Loucy (cell line): ENCODE measurements around the gene GLA.

Experiments used
- H2AFZ ChIP-seq: fragments of 200-600 bp; sonication (generic); 2 replicates; pipeline ENCODE4 v1.6.0; 2016; ENCODE audit warnings: antibody characterized with exemption, mild to moderate bottlenecking, low read length, moderate library complexity
- H3F3A ChIP-seq: fragments of 200-600 bp; 2 replicates; pipeline ENCODE4 v1.6.0; 2016; ENCODE audit warnings: antibody characterized with exemption, low read depth, mild to moderate bottlenecking
- H3K27me3 ChIP-seq: fragments of 200-600 bp; sonication (generic); 2 replicates; pipeline ENCODE4 v1.6.1; 2014; ENCODE audit warnings: low read length, mild to moderate bottlenecking; ENCODE audit not compliant: insufficient read depth, poor library complexity, severe bottlenecking
- H3K36me3 ChIP-seq: fragments of 200-600 bp; sonication (generic); 2 replicates; pipeline ENCODE4 v1.6.1; 2016; ENCODE audit warnings: low read length; ENCODE audit not compliant: insufficient read depth
- H3K4me1 ChIP-seq: fragments of 200-600 bp; sonication (generic); 2 replicates; pipeline ENCODE4 v1.5.1; 2014; ENCODE audit warnings: low read length, mild to moderate bottlenecking; ENCODE audit not compliant: insufficient read depth, poor library complexity, severe bottlenecking
- H3K4me2 ChIP-seq: fragments of 200-600 bp; sonication (generic); 2 replicates; pipeline ENCODE4 v1.6.0; 2014; ENCODE audit warnings: antibody characterized with exemption, low read length, low read depth, mild to moderate bottlenecking; ENCODE audit not compliant: poor library complexity, severe bottlenecking
- H3K4me3 ChIP-seq: fragments of 200-600 bp; sonication (generic); 2 replicates; pipeline ENCODE4 v1.5.1; 2014; ENCODE audit warnings: low read length, mild to moderate bottlenecking, mixed read lengths; ENCODE audit not compliant: poor library complexity, severe bottlenecking
- H3K79me2 ChIP-seq: fragments of 200-600 bp; sonication (generic); 2 replicates; pipeline ENCODE4 v1.6.1; 2014; ENCODE audit warnings: low read length; ENCODE audit not compliant: insufficient read depth
- H3K9ac ChIP-seq: fragments of 200-600 bp; sonication (generic); 2 replicates; pipeline ENCODE4 v1.6.0; 2014; ENCODE audit warnings: mild to moderate bottlenecking, low read depth, low read length, moderate library complexity; ENCODE audit not compliant: poor library complexity, severe bottlenecking
- H3K9me2 ChIP-seq: fragments of 200-600 bp; sonication (generic); replicated peaks from 2 replicates; pipeline ENCODE4 v1.6.1; 2016; ENCODE audit warnings: low read depth, low read length, mixed read lengths
- H3K9me3 ChIP-seq: fragments of 200-600 bp; sonication (generic); 2 replicates; pipeline ENCODE4 v1.6.1; 2014; ENCODE audit warnings: mild to moderate bottlenecking, antibody characterized with exemption, low read length, low read depth; ENCODE audit not compliant: insufficient read depth
- H4K20me1 ChIP-seq: fragments of 200-600 bp; sonication (generic); 2 replicates; pipeline ENCODE4 v1.6.0; 2014; ENCODE audit warnings: antibody characterized with exemption, low read length, mild to moderate bottlenecking; ENCODE audit not compliant: insufficient read depth, poor library complexity, severe bottlenecking
- CTCF ChIP-seq: fragments of 200-600 bp; sonication (generic); conservative IDR thresholded peaks from 2 replicates; pipeline ENCODE4 v1.5.1; 2014; ENCODE audit warnings: mild to moderate bottlenecking, antibody characterized with exemption, low read length
- EZH2phosphoT487 ChIP-seq: fragments of 200-600 bp; IDR thresholded peaks from 2 replicates; pipeline ENCODE4 v1.6.1; 2018; ENCODE audit warnings: antibody characterized with exemption, mild to moderate bottlenecking, moderate library complexity, borderline replicate concordance

Gene GLA

GRCh38 chrX:101349193-101349562 is 58.5 kb downstream of the GLA start:
- peak overlapping the region; percentile 82 for H3K4me3 ChIP-seq
- no peaks in the 10 kb centered on the region for H3K36me3 ChIP-seq
- H3F3A ChIP-seq = no peaks in the 10 kb centered on the region
- TF ChIP-seq CTCF = no peak
- TF ChIP-seq EZH2phosphoT487 = no peak
- peaks cover 18% of the 10 kb centered on the region for H4K20me1 ChIP-seq
- H3K4me1 ChIP-seq = peaks cover 7% of the 10 kb centered on the region
- H3K9me2 ChIP-seq = no peaks in the 10 kb centered on the region
- H3K9me3 ChIP-seq = no peaks in the 10 kb centered on the region
- H3K4me2 ChIP-seq = peak overlapping the region; percentile 79
- H2AFZ ChIP-seq = peak overlapping the region; percentile 90
- no peaks in the 10 kb centered on the region for H3K27me3 ChIP-seq
- H3K9ac ChIP-seq = peak overlapping the region; percentile 87
- H3K79me2 ChIP-seq = peaks cover 32% of the 10 kb centered on the region

- Histone ChIP-seq H3K36me3 (no peaks in the 10 kb centered on the region), H3K4me1 (peaks cover 7% of the 10 kb centered on the region), H4K20me1 (peaks cover 18% of the 10 kb centered on the region), H3K79me2 (peaks cover 32% of the 10 kb centered on the region), H3F3A (no peaks in the 10 kb centered on the region), H3K4me3 (peak within 1 kb of the TSS; percentile 82), H3K9me3 (no peaks in the 10 kb centered on the region), H3K9me2 (no peaks in the 10 kb centered on the region), H2AFZ (peak within 1 kb of the TSS; percentile 90), H3K27me3 (no peaks in the 10 kb centered on the region), H3K9ac (peak within 1 kb of the TSS; percentile 87), H3K4me2 (peak within 1 kb of the TSS; percentile 79)
- no peak for TF ChIP-seq CTCF
- TF ChIP-seq EZH2phosphoT487 = no peak
Measured at GRCh38 chrX:101348452-101349192, 59.1 kb downstream of the GLA start, which contains the start of gene TIMM8A. TSS of gene TIMM8A (minus strand) at chrX:101348742. CDS start at chrX:101348664, 78 bp downstream.

- TF ChIP-seq CTCF (no peak), EZH2phosphoT487 (no peak)
- Histone ChIP-seq H4K20me1 (peaks cover 18% of the 10 kb centered on the region), H2AFZ (peak overlapping the region; percentile 90; the same call in 1 of the 2 replicates)
Measured at GRCh38 chrX:101347859-101348451, 59.8 kb downstream of the GLA start.

More at GRCh38 chrX:101347859-101348451, 59.8 kb downstream of the GLA start:
- Histone ChIP-seq H3K9me2 (no peaks in the 10 kb centered on the region), H3K36me3 (no peaks in the 10 kb centered on the region), H3K9ac (peak overlapping the region; percentile 87), H3K9me3 (no peaks in the 10 kb centered on the region), H3K4me3 (peak overlapping the region; percentile 82), H3K4me1 (peaks cover 7% of the 10 kb centered on the region), H3F3A (no peaks in the 10 kb centered on the region), H3K4me2 (peak overlapping the region; percentile 79), H3K27me3 (no peaks in the 10 kb centered on the region), H3K79me2 (peaks cover 32% of the 10 kb centered on the region)
